Endometrial microvascular endothelial cells (primary cell): ENCODE data around the gene ROBO1. TPM values are rescaled to one million over a fixed set of nuclear protein-coding genes. Genes with fewer than 3 reads are reported as not detected.

ENCODE experiments used
- in situ Hi-C: cut with HindIII; loops from 2 replicates; pipeline ENCODE4 v1.10.0; 2017; ENCODE audit warnings: low sequenced_read_pairs, low pct_unique_long_range_greater_than_20kb; ENCODE audit errors: inconsistent ontology term
- total RNA-seq: library from RNA; depleted of rRNA; stranded (reverse); fragments of >200 nt; gene quantifications from one replicate; pipeline ENCODE4 v1.2.3, GENCODE V29; 2015; ENCODE audit errors: inconsistent ontology term

ROBO1 gene
- total RNA-seq, 1 donor from 2014 or later, result 4.0 TPM

- in situ Hi-C loops, result no loop called here
Measured at GRCh38 chr3:78832785-78833204, 935.0 kb downstream of the ROBO1 start.

GRCh38 chr3:78831446-78831972, 936.3 kb downstream of the ROBO1 start:
- in situ Hi-C loops, result no loop called here

- in situ Hi-C loops, result no loop called here
Measured at GRCh38 chr3:78830470-78830869, 937.3 kb downstream of the ROBO1 start.

GRCh38 chr3:78827618-78828017, 940.2 kb downstream of the ROBO1 start:
- in situ Hi-C loops, result no loop called here

GRCh38 chr3:78825858-78826215, 942.0 kb downstream of the ROBO1 start:
- in situ Hi-C loops, result no loop called here

- in situ Hi-C loops, result no loop called here
Measured at GRCh38 chr3:78825118-78825857, 942.5 kb downstream of the ROBO1 start.

- in situ Hi-C loops, result no loop called here
Measured at GRCh38 chr3:78823859-78824258, 943.9 kb downstream of the ROBO1 start.

GRCh38 chr3:78823434-78823833, 944.4 kb downstream of the ROBO1 start:
- in situ Hi-C loops, result no loop called here

GRCh38 chr3:78822726-78823125, 945.1 kb downstream of the ROBO1 start:
- in situ Hi-C loops, result no loop called here

- in situ Hi-C loops, result no loop called here
Measured at GRCh38 chr3:78820542-78820941, 947.3 kb downstream of the ROBO1 start.

GRCh38 chr3:78818161-78818985, 949.4 kb downstream of the ROBO1 start:
- in situ Hi-C loops, result no loop called here

GRCh38 chr3:78814893-78815562, 952.8 kb downstream of the ROBO1 start:
- in situ Hi-C loops, result no loop called here

GRCh38 chr3:78812166-78812565, 955.6 kb downstream of the ROBO1 start:
- in situ Hi-C loops, result no loop called here

GRCh38 chr3:78809966-78810365, 957.8 kb downstream of the ROBO1 start:
- in situ Hi-C loops, result no loop called here

GRCh38 chr3:78804251-78805037, 963.4 kb downstream of the ROBO1 start:
- in situ Hi-C loops, result no loop called here

- in situ Hi-C loops, result no loop called here
Measured at GRCh38 chr3:78802562-78802930, 965.3 kb downstream of the ROBO1 start.

- in situ Hi-C loops, result no loop called here
Measured at GRCh38 chr3:78801926-78802561, 965.8 kb downstream of the ROBO1 start.

- in situ Hi-C loops, result no loop called here
Measured at GRCh38 chr3:78799681-78800080, 968.1 kb downstream of the ROBO1 start.
